Spleen (tissue), 11 donors: Measurements from ENCODE around the gene ALG12. TPM values are rescaled to one million over a fixed set of nuclear protein-coding genes. Genes with fewer than 3 reads are reported as not detected.

ENCODE experiments used
- DNase-seq: peaks from one replicate; pipeline ENCODE4 v3.0.0-alpha.2; 2020
- H3K27ac ChIP-seq, 8 donors: fragments of 200-600 bp; sonication (generic) in 7 of 8; 1 replicate in 4 of 8; 2 replicates in 4 of 8; pipeline versions ENCODE4 v1.5.0 to v1.8.0; 2016 to 2021; ENCODE audit warnings: inconsistent platforms in 4 of 8, mild to moderate bottlenecking in 4 of 8, moderate library complexity in 1 of 8
- H3K27me3 ChIP-seq, 7 donors: fragments of 200-600 bp; sonication (generic) in 6 of 7; replicated peaks in 1 of 7; 1 replicate in 4 of 7; 2 replicates in 3 of 7; pipeline versions ENCODE4 v1.5.0 to v1.8.0; 2016 to 2021; ENCODE audit warnings: inconsistent platforms in 3 of 7, mild to moderate bottlenecking in 1 of 7
- H3K36me3 ChIP-seq, 6 donors: fragments of 200-600 bp; sonication (generic) in 5 of 6; 1 replicate in 4 of 6; 2 replicates in 2 of 6; pipeline versions ENCODE4 v1.5.0 to v1.8.0; 2016 to 2021; ENCODE audit warnings: inconsistent platforms in 2 of 6
- H3K4me1 ChIP-seq, 6 donors: fragments of 200-600 bp; sonication (generic) in 5 of 6; 1 replicate in 3 of 6; 2 replicates in 3 of 6; pipeline versions ENCODE4 v1.5.0 to v1.8.0; 2016 to 2021; ENCODE audit warnings: inconsistent platforms in 3 of 6
- H3K4me3 ChIP-seq, 8 donors: fragments of 200-600 bp; sonication (generic) in 7 of 8; 1 replicate in 4 of 8; 2 replicates in 4 of 8; pipeline versions ENCODE4 v1.5.0 to v1.8.0; 2016 to 2021; ENCODE audit warnings: inconsistent platforms in 4 of 8, mild to moderate bottlenecking in 4 of 8, moderate library complexity in 2 of 8
- H3K9me3 ChIP-seq, 8 donors: fragments of 200-600 bp; sonication (generic) in 7 of 8; 1 replicate in 4 of 8; 2 replicates in 4 of 8; pipeline versions ENCODE4 v1.5.0 to v1.8.0; 2016 to 2021; ENCODE audit warnings: inconsistent platforms in 4 of 8
- CTCF ChIP-seq, 11 experiments: fragments of 200-600 bp in 7 of 11; fragments of 450-650 bp in 4 of 11; sonication (generic) in 4 of 11; IDR thresholded peaks in 8 of 11; conservative IDR thresholded peaks in 3 of 11; 1 replicate in 7 of 11; 2 replicates in 4 of 11; pipeline versions ENCODE4 v1.4.0 to v1.8.0; 2016 to 2021; ENCODE audit warnings: antibody characterized with exemption in 11 of 11, inconsistent platforms in 4 of 11, mild to moderate bottlenecking in 1 of 11
- POLR2A ChIP-seq, 3 donors: fragments of 450-650 bp; IDR thresholded peaks; one replicate each; pipeline ENCODE4 v1.5.1; 2017; ENCODE audit warnings: antibody characterized with exemption in 3 of 3, mild to moderate bottlenecking in 1 of 3
- POLR2AphosphoS5 ChIP-seq, 3 donors: sonication (generic); formaldehyde crosslinking; IDR thresholded peaks; one replicate each; pipeline ENCODE4 v1.5.1; 2017; ENCODE audit warnings: antibody characterized with exemption in 3 of 3
- WGBS, 5 donors: extraction: QIAGEN DNeasy Blood & Tissue Kit in 3 of 5; methylation state at CpG; one replicate each; pipeline versions ENCODE4 v1.1.5 to v1.1.7; 2013 to 2018; 5-methylcytosine and 5-hydroxymethylcytosine counted together
- intact Hi-C: fragments of 100-400 bp; cut with DNase I; formaldehyde crosslinking; loops from one replicate; pipeline ENCODE4 v1.15.0; 2023; ENCODE audit warnings: low total_unique reads
- polyA plus RNA-seq, 3 donors: library from polyadenylated mRNA; stranded (reverse); fragments of 200-250 nt; gene quantifications; one replicate each; pipeline ENCODE4 v1.2.1, GENCODE V29; 2013
- total RNA-seq, 7 donors: library from RNA; depleted of rRNA in 3 of 7; stranded (reverse); fragments of >200 nt in 3 of 7; fragmentation: NEBNext Ultra II Directional in 4 of 7; extraction: Animal tissue kit (Norgen Biotek cat#: 25700) in 4 of 7; gene quantifications; one replicate each; pipeline versions ENCODE4 v1.1.0 to v1.2.1, GENCODE V29; 2016 to 2021
- donor health status: healthy with polysubstance abuse.
- donor health status: DM: no; HTN: no; CAD: no; lungs with moderate emphysema.
- donor health status: DM: no; HTN: no; CAD: no.
- donor health status: Bipolar disorder and iron deficiency.
- donor health status: healthy.
- donor health status: DM: no; HTN: no; CAD: no.
- donor health status: DM: yes; HTN: yes; CAD: no.

ALG12 gene
- total and polyA plus RNA-seq, 10 donors: 5.7 to 20.1 (median 11.8) TPM

GRCh38 chr22:49883294-49883640 lies 35.0 kb downstream of the ALG12 start:
- Histone ChIP-seq H3K4me3 (no peak overlapping the region), H3K27ac (no peak overlapping the region), H3K36me3 (peaks cover 5 to 65% (median 36%) of the 10 kb centered on the region in 6 donors), H3K9me3 (no peaks in the 10 kb centered on the region), H3K4me1 (peaks cover 0 to 28% (median 8%) of the 10 kb centered on the region in 6 donors), H3K27me3 (no peaks in the 10 kb centered on the region)
- WGBS, 5 donors: 92 to 98% (median 94%) methylated on average over 4 of the region's 4 CpGs
- TF ChIP-seq CTCF (IDR thresholded peaks at IDR 0.05 in 8 of 11, conservative IDR thresholded peaks at IDR 0.05 in 3 of 11) (no peak), POLR2AphosphoS5 (IDR thresholded peaks at IDR 0.05) (no peak)
- intact Hi-C loops: no loop called here
- no peak for DNase-seq

GRCh38 chr22:49882519-49883293 lies 35.5 kb downstream of the ALG12 start:
- no peak overlapping the region for H3K4me3 ChIP-seq
- H3K27ac ChIP-seq: no peak overlapping the region
- intact Hi-C loops: no loop called here
- peaks cover 0 to 28% (median 8%) of the 10 kb centered on the region in 6 donors for H3K4me1 ChIP-seq
- no peaks in the 10 kb centered on the region for H3K27me3 ChIP-seq
- H3K9me3 ChIP-seq: no peaks in the 10 kb centered on the region
- TF ChIP-seq POLR2A (IDR thresholded peaks at IDR 0.05) (no peak), CTCF (IDR thresholded peaks at IDR 0.05 in 8 of 11, conservative IDR thresholded peaks at IDR 0.05 in 3 of 11) (no peak), POLR2AphosphoS5 (IDR thresholded peaks at IDR 0.05) (no peak)
- 82 to 88% (median 86%) methylated on average over 21 of the region's 21 CpGs for WGBS, 5 donors
- DNase-seq: no peak
- peaks cover 5 to 64% (median 37%) of the 10 kb centered on the region in 6 donors for H3K36me3 ChIP-seq

GRCh38 chr22:49881856-49882255 lies 36.4 kb downstream of the ALG12 start:
- Histone ChIP-seq H3K4me3 (no peak overlapping the region), H3K36me3 (peaks cover 5 to 64% (median 34%) of the 10 kb centered on the region in 6 donors), H3K4me1 (peaks cover 0 to 28% (median 8%) of the 10 kb centered on the region in 6 donors), H3K27ac (no peak overlapping the region), H3K27me3 (no peaks in the 10 kb centered on the region), H3K9me3 (no peaks in the 10 kb centered on the region)
- no peak for DNase-seq
- WGBS, 5 donors: 90 to 100% (median 94%) methylated on average over 2 of the region's 2 CpGs
- intact Hi-C loops: no loop called here
- TF ChIP-seq POLR2AphosphoS5 (IDR thresholded peaks at IDR 0.05) (no peak), POLR2A (IDR thresholded peaks at IDR 0.05) (no peak), CTCF (IDR thresholded peaks at IDR 0.05 in 8 of 11, conservative IDR thresholded peaks at IDR 0.05 in 3 of 11) (no peak)

GRCh38 chr22:49880281-49880680 lies 38.0 kb downstream of the ALG12 start:
- Histone ChIP-seq H3K4me3 (peak overlapping the region in 1 of 8 donors; percentile 11), H3K27me3 (no peaks in the 10 kb centered on the region), H3K9me3 (no peaks in the 10 kb centered on the region), H3K36me3 (peaks cover 0 to 53% (median 18%) of the 10 kb centered on the region in 6 donors), H3K27ac (peak overlapping the region in 2 of 8 donors; percentile 39 to 43), H3K4me1 (peaks cover 0 to 28% (median 8%) of the 10 kb centered on the region in 6 donors)
- 50 to 70% (median 59%) methylated on average over 20 of the region's 20 CpGs for WGBS, 5 donors
- intact Hi-C loops: no loop called here
- peak; percentile 73 for DNase-seq
- TF ChIP-seq POLR2A (IDR thresholded peaks at IDR 0.05): no peak
- TF ChIP-seq POLR2AphosphoS5 (IDR thresholded peaks at IDR 0.05): peak in 2 of 3 donors; percentile 20 to 63
